ENCODE measurements around the gene EVA1C. TPM values are rescaled to one million over a fixed set of nuclear protein-coding genes. Genes with fewer than 3 reads are reported as not detected.

EVA1C gene
- total RNA-seq, 2 experiments from 2014 or later = 9.3 to 12.4 TPM

DNA sequence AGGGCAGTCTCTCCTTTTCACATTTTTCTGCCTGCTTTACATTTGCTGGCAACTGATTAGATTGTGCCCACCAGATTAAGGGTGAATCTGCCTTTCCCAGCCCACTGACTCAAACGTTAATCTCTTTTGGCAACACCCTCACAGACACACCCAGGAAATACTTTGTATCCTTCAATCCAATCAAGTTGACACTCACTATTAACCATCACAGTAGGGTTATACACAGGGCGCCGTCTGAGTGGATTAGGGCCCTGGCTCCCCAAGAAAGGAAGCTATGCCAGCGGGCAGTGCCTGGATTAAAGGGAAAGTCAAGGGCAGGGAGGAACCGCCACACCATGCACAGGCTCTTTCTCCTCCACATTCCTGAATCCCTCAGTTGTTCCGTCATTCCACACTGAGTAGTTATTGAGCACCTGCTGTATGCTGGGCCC lies 56.2 kb downstream of the EVA1C start:
- H3K4me3 Mint-ChIP-seq = no peak overlapping the region
- ATAC-seq (ENCODE audit: low read depth) = no peak
- H3K4me1 Mint-ChIP-seq = no peaks in the 10 kb centered on the region

DNA sequence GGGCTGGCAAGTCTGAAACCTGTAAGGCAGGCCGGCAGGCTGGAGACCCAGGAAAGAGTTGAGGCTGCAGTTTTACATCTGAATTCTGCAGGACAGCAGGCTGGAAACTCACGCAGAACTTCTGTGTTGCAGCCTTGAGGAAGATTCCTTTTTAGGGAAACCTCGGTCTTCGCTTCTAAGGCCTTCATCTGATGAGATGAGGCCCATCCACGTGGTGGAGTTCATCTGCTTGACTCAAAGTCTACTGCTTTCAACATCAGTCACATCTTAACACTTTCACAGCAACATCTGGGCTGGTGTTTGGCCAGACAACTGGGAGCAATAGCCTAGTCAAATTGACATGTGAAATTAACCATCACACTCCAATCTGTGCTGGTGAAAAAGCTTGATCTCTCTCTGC lies 57.1 kb downstream of the EVA1C start:
- Mint-ChIP-seq H3K27ac (no peak overlapping the region), H3K36me3 (no peaks in the 10 kb centered on the region), H3K4me1 (no peaks in the 10 kb centered on the region), H3K4me3 (no peak overlapping the region), H3K9me3 (no peaks in the 10 kb centered on the region), H3K27me3 (no peaks in the 10 kb centered on the region)
- ATAC-seq (ENCODE audit: low read depth) = no peak
- POLR2A ChIA-PET = no interaction called here
- no peak for DNase-seq

More for the DNA sequence above, 56.2 kb downstream of the EVA1C start:
- POLR2A ChIA-PET = no interaction called here
- DNase-seq = no peak
- H3K27ac Mint-ChIP-seq = no peak overlapping the region
- no peaks in the 10 kb centered on the region for H3K36me3 Mint-ChIP-seq
- no peaks in the 10 kb centered on the region for H3K27me3 Mint-ChIP-seq
- no peaks in the 10 kb centered on the region for H3K9me3 Mint-ChIP-seq

DNA sequence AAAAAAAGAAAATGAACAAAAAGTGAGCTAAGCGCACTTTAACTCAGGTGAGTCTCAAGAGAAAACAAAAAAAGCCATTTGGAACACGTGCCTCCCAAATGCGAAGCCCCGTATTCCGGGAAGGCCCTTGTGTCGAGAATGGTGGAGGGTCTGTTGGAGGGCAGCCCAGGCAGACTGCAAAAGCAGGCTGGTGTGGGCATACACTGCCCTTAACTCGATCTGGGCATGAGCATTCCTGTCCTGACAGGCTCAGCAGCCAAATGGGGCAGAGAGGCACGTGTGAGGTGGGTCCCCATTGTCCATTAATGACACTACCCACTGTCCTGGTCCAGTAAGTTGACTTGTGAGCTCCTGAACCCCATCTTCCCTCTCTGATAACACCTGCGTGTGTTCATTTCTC lies 57.7 kb downstream of the EVA1C start:
- H3K27ac Mint-ChIP-seq = no peak overlapping the region
- DNase-seq = no peak
- no peak for ATAC-seq (ENCODE audit: low read depth)
- POLR2A ChIA-PET = no interaction called here
- H3K4me1 Mint-ChIP-seq = no peaks in the 10 kb centered on the region
- no peaks in the 10 kb centered on the region for H3K27me3 Mint-ChIP-seq
- no peak overlapping the region for H3K4me3 Mint-ChIP-seq
- H3K36me3 Mint-ChIP-seq = no peaks in the 10 kb centered on the region
- no peaks in the 10 kb centered on the region for H3K9me3 Mint-ChIP-seq

DNA sequence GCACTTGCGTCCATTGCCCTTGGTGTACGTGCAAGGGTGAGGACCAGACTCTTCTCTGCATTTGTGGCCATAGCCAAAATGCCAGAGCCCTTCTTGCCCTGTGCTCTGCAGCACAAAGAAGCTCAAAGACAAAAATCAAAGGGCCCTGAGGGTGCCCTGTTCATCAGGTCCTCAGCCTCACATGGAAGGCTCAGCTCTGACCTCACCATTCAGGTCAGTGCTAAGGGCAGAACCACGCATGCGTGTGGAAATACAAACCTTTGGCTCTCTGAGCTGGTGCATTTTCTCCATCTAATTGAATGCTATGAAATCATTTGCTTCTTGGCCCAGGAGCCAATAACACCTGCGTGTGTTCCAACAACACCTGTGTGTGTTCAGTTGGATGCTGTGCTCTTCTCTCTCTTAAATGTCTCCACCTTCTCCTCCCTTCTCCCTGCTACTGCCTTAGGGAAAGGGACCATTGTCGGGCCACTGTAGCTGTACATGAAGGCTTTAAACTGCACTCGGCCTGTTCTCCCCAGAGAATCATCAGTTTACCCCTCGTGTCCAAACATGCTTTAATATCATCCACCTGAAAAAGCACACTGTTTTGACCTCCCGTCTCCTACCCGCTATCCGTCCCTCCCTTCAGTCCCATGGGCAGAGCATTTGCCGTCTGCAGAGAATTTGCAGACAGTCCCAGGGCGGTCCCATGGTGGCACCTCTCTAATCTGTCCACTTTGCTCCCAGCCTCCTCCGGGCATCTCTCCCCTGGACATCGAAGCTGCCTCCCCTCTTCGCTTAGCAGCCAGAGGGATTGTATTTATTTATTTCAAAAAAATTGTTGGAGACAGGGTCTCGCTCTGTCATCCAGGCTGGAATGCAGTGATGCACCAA lies 60.6 kb downstream of the EVA1C start:
- ATAC-seq (ENCODE audit: low read depth) = no peak
- Mint-ChIP-seq H3K4me1 (no peaks in the 10 kb centered on the region), H3K9me3 (no peaks in the 10 kb centered on the region), H3K27me3 (no peaks in the 10 kb centered on the region), H3K27ac (no peak overlapping the region), H3K4me3 (no peak overlapping the region), H3K36me3 (peaks cover 1% of the 10 kb centered on the region)
- DNase-seq = no peak
- POLR2A ChIA-PET = no interaction called here

DNA sequence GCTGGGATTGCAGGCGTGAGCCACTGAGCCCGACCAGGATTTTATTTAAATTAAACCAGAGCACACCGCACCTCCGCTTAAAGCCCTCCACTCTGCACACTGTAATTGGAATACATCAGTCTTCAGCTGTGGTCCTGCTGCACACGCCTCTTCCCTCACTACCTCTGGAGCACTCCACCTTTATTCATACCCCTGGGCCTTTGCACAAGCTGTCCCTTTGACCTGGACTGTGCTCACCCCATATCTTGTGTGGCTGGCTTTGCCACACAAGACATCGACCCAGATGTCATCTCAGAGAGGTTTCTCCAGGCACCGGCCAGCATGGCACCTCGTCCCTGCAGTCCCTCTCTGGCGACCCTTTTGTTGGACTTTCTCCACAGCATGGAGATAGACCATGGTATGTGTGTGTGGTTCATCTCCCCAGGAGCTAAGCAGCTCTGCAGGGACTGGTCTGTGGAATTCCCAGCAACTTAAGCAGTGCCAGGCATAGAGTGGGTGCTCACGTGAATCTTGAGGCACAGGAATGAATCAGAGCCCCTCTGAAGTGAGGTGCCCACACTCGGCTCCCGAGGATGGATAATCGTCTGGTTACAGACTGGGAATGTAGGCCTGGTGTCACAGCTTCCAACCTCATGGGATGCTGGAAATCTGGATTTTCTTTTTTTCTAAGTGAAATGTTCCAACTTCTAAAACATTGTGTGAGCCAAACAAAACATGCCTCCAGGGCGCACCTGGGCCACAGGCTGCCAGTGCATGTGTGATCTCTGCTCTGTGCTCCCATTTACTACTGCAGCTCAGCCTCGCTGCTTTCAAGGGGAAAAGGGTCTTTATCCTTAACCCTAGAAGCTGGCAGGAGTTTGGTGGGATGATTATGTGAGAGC lies 61.9 kb downstream of the EVA1C start:
- no peak for DNase-seq
- POLR2A ChIA-PET = interaction anchor here (0.6 to 0.7 kb wide), 2 partner anchors 41 to 1230 kb away, joined by 4 to 6 read pairs; no protein-coding TSS in a partner anchor
- H3K27me3 Mint-ChIP-seq = no peaks in the 10 kb centered on the region
- no peak for ATAC-seq (ENCODE audit: low read depth)
- H3K4me3 Mint-ChIP-seq = no peak overlapping the region
- H3K4me1 Mint-ChIP-seq = peaks cover 6% of the 10 kb centered on the region
- H3K27ac Mint-ChIP-seq = no peak overlapping the region
- H3K9me3 Mint-ChIP-seq = no peaks in the 10 kb centered on the region
- H3K36me3 Mint-ChIP-seq = peaks cover 1% of the 10 kb centered on the region

DNA sequence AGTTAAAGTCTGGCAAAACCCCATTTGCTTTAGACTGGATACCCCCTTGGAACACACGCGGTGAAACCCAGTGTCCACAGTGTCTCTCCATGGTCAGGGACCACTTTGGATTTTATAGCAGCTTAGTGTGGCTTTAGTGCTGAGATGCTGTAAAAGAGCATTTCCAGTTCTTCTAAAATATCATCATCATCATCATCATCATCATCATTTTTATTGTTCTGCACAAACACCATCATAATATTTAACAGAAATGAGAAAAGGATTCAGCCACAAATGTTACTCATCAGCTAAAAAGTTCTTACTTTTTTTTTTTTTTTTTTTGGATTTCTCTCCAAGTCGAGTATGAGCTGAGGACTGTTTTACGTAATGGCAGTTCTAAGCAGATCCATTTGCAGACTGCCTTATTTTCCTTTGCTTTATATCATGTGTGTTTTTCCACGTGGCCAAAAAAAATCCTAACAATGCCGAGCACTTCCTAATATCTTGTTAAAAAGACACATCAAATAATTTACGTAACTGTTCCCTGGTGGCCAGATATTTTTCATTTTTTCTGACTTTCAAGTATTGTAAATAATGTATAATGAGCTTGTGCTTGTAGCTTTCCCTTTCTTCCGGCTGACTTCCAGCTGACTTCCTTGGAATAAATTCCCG lies 62.8 kb downstream of the EVA1C start:
- Mint-ChIP-seq H3K9me3 (no peaks in the 10 kb centered on the region), H3K27me3 (no peaks in the 10 kb centered on the region), H3K36me3 (peaks cover 1% of the 10 kb centered on the region), H3K27ac (no peak overlapping the region), H3K4me3 (no peak overlapping the region), H3K4me1 (peaks cover 8% of the 10 kb centered on the region)
- no peak for DNase-seq
- no peak for ATAC-seq (ENCODE audit: low read depth)
- POLR2A ChIA-PET = interaction anchor here (0.6 to 0.7 kb wide), 2 partner anchors 41 to 1229 kb away, joined by 4 to 6 read pairs; no protein-coding TSS in a partner anchor

DNA sequence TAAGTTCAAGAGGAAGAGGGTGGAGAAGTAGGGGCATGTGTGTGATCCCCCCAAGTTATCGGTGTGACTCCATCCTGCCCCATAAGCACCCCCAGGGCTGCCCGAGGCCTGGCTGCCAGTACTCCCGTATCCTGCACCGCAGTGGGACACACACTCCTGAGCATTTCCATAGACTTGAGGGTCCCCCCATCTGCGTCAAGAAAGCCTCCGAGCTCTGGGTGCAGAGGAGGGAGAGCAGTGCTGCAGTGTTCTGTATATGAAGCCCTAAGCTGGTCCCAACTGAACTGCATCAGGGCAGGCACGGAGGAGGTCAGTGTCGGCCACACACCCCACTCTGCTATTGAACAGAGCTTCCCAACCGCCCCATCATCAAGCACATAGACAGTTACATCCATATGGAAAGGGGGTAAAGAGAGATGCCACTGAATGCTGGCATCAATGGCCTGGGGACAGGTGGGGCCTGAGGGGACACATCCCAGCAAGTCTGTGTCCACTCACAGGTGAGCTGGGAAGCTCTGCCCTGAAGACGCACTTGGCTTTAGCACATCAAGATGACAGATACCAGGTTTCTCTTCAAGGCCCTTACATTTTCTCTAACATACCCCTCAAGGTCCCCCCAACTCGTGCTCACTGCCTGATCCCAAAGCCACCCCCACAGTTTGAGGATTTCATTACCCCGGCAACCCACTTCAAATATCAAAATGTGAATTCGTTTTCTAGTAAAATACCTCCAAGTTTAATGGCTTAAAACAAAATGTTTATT lies 64.3 kb downstream of the EVA1C start:
- peaks cover 8% of the 10 kb centered on the region for H3K4me1 Mint-ChIP-seq
- DNase-seq (no peak), ATAC-seq (ENCODE audit: low read depth) (no peak)
- no peak overlapping the region for H3K4me3 Mint-ChIP-seq
- no peaks in the 10 kb centered on the region for H3K27me3 Mint-ChIP-seq
- no peak overlapping the region for H3K27ac Mint-ChIP-seq
- no peaks in the 10 kb centered on the region for H3K9me3 Mint-ChIP-seq
- peaks cover 1% of the 10 kb centered on the region for H3K36me3 Mint-ChIP-seq
- POLR2A ChIA-PET = no interaction called here

DNA sequence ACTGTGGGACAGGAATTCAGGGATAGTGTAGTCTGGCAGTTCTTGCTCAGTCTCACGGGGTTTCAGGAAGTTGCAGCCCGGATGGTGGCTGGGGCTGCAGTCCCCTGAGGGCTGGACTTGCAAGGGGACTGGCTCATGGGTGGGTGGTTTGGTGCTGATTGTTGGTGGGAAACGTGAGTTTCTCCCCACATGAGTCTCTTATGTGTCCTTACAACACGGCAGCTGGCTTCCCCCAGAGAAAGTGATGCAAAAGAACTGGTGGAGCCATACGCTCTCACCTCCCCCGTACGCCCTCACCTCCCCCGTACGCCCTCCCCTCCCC lies 64.9 kb downstream of the EVA1C start:
- Mint-ChIP-seq H3K27ac (no peak overlapping the region), H3K4me1 (peaks cover 8% of the 10 kb centered on the region), H3K4me3 (no peak overlapping the region), H3K9me3 (no peaks in the 10 kb centered on the region), H3K36me3 (peaks cover 1% of the 10 kb centered on the region), H3K27me3 (no peaks in the 10 kb centered on the region)
- ATAC-seq (ENCODE audit: low read depth) (no peak), DNase-seq (no peak)
- POLR2A ChIA-PET = no interaction called here

DNA sequence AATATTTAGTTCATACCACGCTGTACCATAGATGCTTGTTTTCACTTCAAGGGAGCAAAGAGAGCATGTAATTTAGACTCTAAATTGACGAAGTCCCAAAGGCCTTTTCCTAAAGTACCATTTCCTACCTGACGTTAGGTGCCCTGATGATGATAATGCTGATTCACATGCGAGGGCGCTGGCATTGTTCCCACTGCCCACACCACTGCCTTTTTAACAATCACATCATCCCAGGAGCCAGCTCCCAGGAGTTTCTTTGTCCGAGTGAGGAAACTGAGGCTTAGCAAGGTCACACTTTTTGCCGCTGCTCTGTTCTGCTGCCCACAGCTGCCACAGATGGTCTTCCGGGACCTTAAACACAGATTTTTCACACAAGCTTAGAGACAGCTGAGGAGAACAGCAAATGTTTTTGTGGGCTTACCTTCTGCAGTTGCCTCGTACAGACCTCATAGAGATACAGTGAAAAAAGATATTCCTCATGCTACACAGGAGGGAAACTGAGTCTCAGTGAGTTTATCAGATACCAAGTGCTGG lies 69.4 kb downstream of the EVA1C start:
- Mint-ChIP-seq H3K27ac (no peak overlapping the region), H3K4me3 (no peak overlapping the region), H3K9me3 (no peaks in the 10 kb centered on the region), H3K4me1 (peaks cover 8% of the 10 kb centered on the region), H3K36me3 (peaks cover 1% of the 10 kb centered on the region), H3K27me3 (no peaks in the 10 kb centered on the region)
- ATAC-seq (ENCODE audit: low read depth) = no peak
- no peak for DNase-seq
- POLR2A ChIA-PET = interaction anchor here (1.0 kb wide), 1 partner anchor 11 kb away, joined by 3 read pairs; no protein-coding TSS in a partner anchor

DNA sequence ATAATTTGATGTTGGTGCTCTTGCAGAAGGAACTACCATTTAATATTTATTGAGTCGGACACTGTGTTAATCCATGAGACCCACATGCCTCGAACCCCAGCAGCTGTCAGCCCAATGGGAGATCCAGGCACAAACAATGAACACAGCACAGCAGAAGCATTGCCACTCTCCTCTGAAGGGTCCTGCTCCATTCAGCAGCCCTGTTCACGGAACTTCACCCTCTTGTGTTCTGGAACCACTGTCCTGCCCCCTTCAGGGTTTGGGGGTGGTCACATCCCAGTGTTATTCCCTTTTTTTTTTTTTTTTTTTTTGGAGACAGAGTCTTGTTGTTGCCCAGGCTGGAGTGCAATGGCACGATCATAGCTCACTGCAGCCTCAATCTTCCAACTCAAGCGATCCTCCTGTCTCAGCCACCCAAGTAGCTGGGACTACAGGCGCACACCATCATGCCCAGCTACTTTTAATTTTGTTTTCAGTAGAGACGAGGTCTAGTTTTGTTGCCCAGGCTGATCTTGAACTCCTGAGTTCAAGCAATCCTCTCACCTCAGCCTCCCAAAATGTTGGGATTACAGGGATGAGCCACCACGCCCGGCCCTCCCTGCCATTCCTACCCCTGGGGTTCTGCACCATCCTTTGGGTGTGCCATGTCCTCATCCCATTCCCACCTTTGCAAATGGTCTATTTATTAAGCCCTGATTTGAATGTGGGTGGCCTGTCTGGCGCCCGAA lies 70.2 kb downstream of the EVA1C start:
- no peak overlapping the region for H3K27ac Mint-ChIP-seq
- H3K9me3 Mint-ChIP-seq = no peaks in the 10 kb centered on the region
- H3K4me3 Mint-ChIP-seq = no peak overlapping the region
- no peaks in the 10 kb centered on the region for H3K27me3 Mint-ChIP-seq
- H3K36me3 Mint-ChIP-seq = peaks cover 1% of the 10 kb centered on the region
- no peak for DNase-seq
- no peak for ATAC-seq (ENCODE audit: low read depth)
- POLR2A ChIA-PET = interaction anchor here (1.0 kb wide), 1 partner anchor 11 kb away, joined by 3 read pairs; no protein-coding TSS in a partner anchor
- H3K4me1 Mint-ChIP-seq = peaks cover 8% of the 10 kb centered on the region

DNA sequence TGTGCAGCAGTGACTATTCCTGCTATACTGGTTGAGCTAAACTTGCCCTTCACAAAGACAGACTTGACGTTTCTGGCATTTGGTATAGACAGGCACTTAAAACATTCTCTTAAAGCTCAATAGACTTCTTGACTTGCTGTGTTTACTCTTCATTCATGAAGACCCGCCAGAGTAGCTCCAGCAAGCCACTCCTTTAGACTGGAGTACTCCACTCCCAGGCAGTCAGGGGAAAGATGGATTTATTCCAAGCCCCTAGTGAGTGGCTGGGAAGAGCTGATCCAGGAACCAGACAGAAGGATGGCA lies 70.7 kb downstream of the EVA1C start:
- no peak overlapping the region for H3K27ac Mint-ChIP-seq
- no peak overlapping the region for H3K4me3 Mint-ChIP-seq
- ATAC-seq (ENCODE audit: low read depth) (no peak), DNase-seq (no peak)
- POLR2A ChIA-PET = no interaction called here
- no peaks in the 10 kb centered on the region for H3K9me3 Mint-ChIP-seq
- peaks cover 8% of the 10 kb centered on the region for H3K4me1 Mint-ChIP-seq
- H3K27me3 Mint-ChIP-seq = no peaks in the 10 kb centered on the region
- H3K36me3 Mint-ChIP-seq = no peaks in the 10 kb centered on the region

DNA sequence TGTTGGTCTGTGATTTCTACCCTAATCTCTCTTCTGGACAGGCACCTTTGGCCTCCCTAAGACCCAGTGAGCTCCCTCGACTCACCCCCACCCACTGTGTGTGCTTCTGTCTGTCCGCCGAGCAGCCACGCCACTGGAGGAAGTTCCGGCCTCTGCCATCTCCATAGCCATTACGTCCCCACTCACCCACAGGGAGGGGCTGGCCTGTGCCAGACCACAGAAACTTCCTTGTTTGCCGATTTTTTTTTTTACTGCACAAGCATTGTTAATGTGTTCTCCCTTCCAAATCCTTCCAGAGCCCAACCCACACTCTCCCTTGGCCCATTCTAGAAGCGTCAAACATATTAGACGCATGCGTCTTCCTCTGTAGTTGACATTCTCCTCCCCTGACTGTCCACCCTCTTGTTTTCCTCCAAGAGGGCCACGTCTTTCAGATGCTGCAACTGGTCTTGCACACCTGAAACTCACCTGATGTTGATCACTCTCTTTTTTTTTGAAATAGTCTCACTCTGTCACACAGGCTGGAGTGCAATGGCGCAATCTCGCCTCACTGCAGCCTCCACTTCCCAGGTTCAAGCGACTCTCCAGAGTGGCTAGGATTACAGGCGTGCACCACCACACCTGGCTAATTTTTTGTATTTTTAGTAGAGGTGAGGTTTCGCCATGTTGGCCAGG lies 72.3 kb downstream of the EVA1C start:
- no peak for DNase-seq

More for the DNA sequence above, 72.3 kb downstream of the EVA1C start:
- POLR2A ChIA-PET = interaction anchor here (0.7 kb wide), 1 partner anchor 127 kb away, joined by 4 read pairs; the partner anchor contains the start of gene CFAP298
- Mint-ChIP-seq H3K4me3 (no peak overlapping the region), H3K36me3 (peaks cover 2% of the 10 kb centered on the region), H3K27ac (no peak overlapping the region), H3K27me3 (no peaks in the 10 kb centered on the region), H3K9me3 (no peaks in the 10 kb centered on the region), H3K4me1 (no peaks in the 10 kb centered on the region)
- no peak for ATAC-seq (ENCODE audit: low read depth)

Measured in activated naive CD8-positive, alpha-beta T cell treated with anti-CD3 and anti-CD28 coated beads, Interleukin-2, amount 10 ng/mL, durations not matched to agents 7 days and 5 days (primary cell).